ENCODE results near the gene GRIK1.

- TF ChIP-seq CTCF (conservative IDR thresholded peaks at IDR 0.05; ENCODE audit: low read length) (no peak), EZH2phosphoT487 (IDR thresholded peaks at IDR 0.05; ENCODE audit: borderline replicate concordance) (no peak)
Measured at GRCh38 chr21:29985866-29986265, 46.1 kb upstream of the GRIK1 start.

All from Loucy (cell line).